ENCODE results near the gene SFSWAP. TPM values are rescaled to one million over a fixed set of nuclear protein-coding genes. Genes with fewer than 3 reads are reported as not detected.

The SFSWAP gene
- total RNA-seq = 26.5 and 32.4 TPM in 2 replicates

DNA sequence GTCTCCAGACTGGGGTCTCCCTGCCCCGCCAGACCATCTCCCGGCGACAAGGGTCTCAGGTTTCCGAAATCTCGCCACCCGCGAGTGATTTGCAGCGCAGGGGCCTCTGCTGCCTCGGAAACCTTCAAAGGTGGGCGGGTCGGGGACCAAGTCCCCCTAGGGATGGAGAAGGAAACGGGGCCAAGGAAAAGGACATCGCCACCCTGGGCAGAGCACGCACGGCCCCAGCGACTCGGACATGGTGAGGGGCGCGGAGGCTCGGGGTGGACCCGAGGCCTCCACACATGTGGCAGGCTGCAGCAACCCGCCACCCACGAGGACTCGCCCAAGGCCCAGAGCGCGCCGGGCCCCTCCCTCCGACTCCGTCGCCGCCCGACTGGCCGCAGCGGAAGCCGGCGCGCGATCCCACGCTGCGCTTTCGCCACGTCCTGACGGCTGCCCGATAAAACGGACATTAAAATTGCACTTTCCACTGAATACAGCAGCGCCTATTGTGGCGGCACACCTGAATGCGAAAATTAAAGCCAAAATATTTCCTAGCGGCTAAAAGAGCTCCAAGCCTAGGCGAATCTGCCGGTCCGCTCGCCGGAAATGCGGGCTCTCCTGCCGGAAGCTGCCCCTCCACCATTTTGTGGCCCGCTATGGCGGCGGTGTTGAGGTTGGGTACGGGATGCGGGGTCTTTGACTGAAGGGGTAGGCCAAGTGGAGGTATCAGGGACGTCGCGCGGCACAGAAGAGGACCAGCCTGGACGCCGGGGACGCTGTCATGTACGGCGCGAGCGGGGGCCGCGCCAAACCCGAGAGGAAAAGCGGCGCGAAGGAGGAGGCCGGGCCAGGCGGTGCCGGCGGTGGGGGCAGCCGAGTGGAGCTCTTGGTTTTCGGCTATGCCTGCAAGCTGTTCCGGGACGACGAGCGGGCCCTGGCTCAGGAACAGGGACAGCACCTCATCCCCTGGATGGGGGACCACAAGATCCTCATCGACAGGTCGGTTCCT lies at the start of gene SFSWAP:
TSS of gene SFSWAP (plus strand) at position 627 of the 994 bp plus-strand sequence. CDS start at position 767, 140 bp downstream.

DNA sequence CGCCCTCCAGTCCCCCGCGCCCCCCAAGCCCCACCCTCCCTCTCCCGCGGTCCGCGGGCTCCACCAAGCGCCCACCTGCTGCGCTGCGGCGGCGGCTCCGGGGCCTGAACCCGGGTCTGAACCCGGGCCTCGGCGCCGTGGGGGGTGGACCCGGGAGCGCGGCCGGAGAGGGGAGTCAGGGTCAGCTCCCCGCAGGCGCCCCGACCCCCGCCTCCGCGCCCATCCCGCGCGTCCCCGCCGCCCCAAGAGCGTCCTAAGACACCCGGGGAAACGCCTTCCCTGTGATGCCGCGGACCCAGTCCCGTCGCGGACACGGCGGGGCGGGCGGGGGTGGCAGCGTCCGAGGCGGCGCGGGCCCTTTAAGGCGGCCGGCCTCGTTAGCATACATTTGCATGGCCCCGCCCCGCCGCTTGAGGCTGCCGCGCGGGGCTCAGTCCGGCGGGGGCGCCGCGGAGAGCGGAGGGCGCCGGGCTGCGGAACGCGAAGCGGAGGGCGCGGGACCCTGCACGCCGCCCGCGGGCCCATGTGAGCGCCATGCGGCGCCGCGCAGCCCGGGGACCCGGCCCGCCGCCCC lies 117.2 kb downstream of the SFSWAP start, which contains the start of gene MMP17:
TSS of gene MMP17 (plus strand) at position 433 of the 574 bp plus-strand sequence. CDS start at position 535, 102 bp downstream.

Small RNA genes within 50 kb of the gene (small RNA-seq; reads per million reads assigned to genes)
- not detected for gene RNA5SP377 (ENCODE audit: low replicate concordance)
- not detected for gene RNA5SP378 (ENCODE audit: low replicate concordance)
- not detected for gene RNU6-1017P (ENCODE audit: low replicate concordance)

Other genes starting within 250 kb of the SFSWAP start
- 12.7 and 21.2 TPM in 2 replicates for gene MMP17, start 117.3 kb downstream of the SFSWAP start, total RNA-seq
- 12.0 and 23.9 TPM in 2 replicates for gene ULK1, start 183.5 kb downstream of the SFSWAP start, total RNA-seq
- gene PUS1, start 218.2 kb downstream of the SFSWAP start, total RNA-seq = 14.7 and 18.0 TPM in 2 replicates
- gene EP400, start 238.9 kb downstream of the SFSWAP start, total RNA-seq = 21.6 and 23.4 TPM in 2 replicates